Choroid plexus epithelial cell (primary cell): ENCODE data around the gene TNIP1.

Source experiments
- DNase-seq: peaks from one replicate; pipeline ENCODE4 v3.0.0-alpha.2; 2010; ENCODE audit warnings: low read depth
- H3K4me3 ChIP-seq: 2 replicates; pipeline ENCODE4 v1.5.1; 2011; ENCODE audit warnings: low read depth, mild to moderate bottlenecking, control low read depth, low read length, moderate library complexity
- CTCF ChIP-seq: conservative IDR thresholded peaks from 2 replicates; pipeline ENCODE4 v1.5.1; 2011; ENCODE audit warnings: low read depth, mild to moderate bottlenecking, control low read depth, inconsistent platforms, low read length, moderate library complexity

TNIP1 gene

GRCh38 chr5:151019331-151019730 is 61.5 kb downstream of the TNIP1 start:
- no peak overlapping the region for H3K4me3 ChIP-seq
- DNase-seq = no peak
- no peak for TF ChIP-seq CTCF

- no peak for TF ChIP-seq CTCF
Observed at GRCh38 chr5:151018846-151019245, 62.0 kb downstream of the TNIP1 start.

DNA sequence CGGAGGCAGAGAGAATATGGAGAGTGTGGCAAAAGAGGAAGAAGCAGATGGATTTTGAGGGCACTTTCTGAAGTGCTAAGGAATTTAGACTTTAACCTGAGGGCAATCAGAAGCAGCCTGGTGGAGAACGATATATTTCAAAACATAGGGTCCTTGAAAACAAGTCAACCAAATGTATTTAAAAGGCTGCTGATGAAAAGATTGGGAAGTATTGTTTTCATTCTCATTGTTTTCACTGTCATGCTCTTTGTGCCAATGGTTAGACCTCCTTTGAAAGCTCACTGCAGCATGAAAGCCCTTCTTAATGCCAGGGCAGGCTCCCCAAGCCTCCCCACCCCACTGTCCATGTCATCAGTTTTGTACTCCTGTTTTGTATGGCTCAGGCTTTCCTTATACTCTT is 62.9 kb downstream of the TNIP1 start:
- DNase-seq = no peak
- no peak overlapping the region for H3K4me3 ChIP-seq
- TF ChIP-seq CTCF = no peak

More at GRCh38 chr5:151018846-151019245, 62.0 kb downstream of the TNIP1 start:
- no peak for DNase-seq
- H3K4me3 ChIP-seq = no peak overlapping the region

DNA sequence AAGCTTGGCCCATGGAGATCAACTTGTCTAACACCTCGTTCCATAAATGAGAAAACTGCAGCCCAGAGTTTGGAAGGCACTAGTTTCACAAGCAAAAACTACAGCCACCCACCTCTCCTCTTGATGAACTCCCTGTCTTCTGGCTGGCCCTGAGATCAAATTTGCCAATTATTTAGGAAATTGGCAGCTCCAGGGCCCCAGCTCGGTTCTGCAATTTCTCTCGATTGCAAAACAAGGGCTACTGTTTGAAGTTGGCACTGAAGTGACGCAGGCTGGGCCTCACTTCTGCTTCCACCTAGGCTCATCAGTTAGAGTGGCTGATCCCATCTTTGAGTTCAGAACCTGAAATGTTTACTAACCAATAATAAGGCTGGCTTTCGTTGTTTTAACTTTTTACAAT is 64.1 kb downstream of the TNIP1 start:
- DNase-seq = no peak
- no peak for TF ChIP-seq CTCF
- H3K4me3 ChIP-seq = no peak overlapping the region

GRCh38 chr5:151015974-151016587 is 64.8 kb downstream of the TNIP1 start:
- no peak for TF ChIP-seq CTCF
- no peak overlapping the region for H3K4me3 ChIP-seq
- no peak for DNase-seq

DNA sequence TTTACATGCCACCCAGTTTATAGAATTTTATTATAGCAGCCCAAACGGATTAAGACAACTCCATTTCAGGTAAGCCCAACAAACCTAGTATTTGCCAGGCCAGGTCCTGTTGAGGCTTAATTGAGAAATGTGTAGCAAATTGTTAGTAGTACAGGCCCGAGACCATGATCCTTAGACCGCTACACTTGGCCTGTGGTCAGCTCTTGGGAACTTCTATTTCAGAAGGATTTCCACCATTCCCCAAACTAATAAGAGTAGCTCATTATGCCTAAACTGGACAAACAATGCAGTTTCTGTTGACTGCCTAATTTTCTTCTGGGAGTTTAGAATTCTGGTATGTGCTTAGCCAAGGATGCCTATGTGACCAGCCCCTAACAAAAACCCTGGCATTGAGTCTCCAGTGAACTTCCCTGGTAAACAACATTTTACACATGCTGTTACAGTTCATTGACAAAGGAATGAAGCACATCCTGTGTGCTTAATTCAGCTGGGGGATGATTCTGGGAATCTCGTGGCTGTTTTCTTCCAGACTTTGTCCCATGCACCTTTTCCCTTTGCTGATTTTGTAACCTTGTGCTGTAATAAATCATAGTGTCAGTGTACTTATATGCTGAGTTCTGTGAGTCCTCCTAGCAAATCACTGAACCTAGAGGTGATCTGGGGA is 66.0 kb downstream of the TNIP1 start:
- TF ChIP-seq CTCF = no peak
- no peak for DNase-seq
- H3K4me3 ChIP-seq = no peak overlapping the region

DNA sequence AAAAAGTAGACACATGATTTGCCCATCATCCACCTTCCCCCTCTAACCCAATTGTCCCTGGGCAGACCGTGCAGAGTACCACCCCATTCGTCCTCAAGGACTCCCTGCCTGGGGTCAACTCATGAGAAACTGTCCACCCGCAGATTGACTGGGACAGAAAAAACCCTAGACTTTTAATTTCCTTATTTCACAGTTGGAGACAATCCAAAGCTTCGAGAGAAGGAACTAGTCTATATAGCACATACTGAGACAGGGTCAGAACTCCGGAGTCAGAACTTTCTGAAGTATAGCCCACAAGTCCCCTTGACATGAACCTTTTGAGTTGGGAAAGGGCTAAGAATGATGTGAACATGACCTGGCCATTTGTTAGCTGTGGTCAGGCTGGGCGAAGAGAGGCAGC is 68.0 kb downstream of the TNIP1 start:
- H3K4me3 ChIP-seq = no peak overlapping the region
- no peak for TF ChIP-seq CTCF
- no peak for DNase-seq
